OCI-LY1 (cell line): Measurements from ENCODE around the gene KRT27.

Source experiments
- H2AFZ ChIP-seq: fragments of 200-600 bp; sonication (generic), shearing (Covaris generic); 2 replicates; pipeline ENCODE4 v1.6.0; 2014; ENCODE audit warnings: antibody characterized with exemption, mild to moderate bottlenecking, low read length
- H3F3A ChIP-seq: fragments of 200-600 bp; sonication (generic), shearing (Covaris generic); 2 replicates; pipeline ENCODE4 v1.6.0; 2014; ENCODE audit warnings: mild to moderate bottlenecking, antibody characterized with exemption, low read length, moderate library complexity; ENCODE audit not compliant: insufficient read depth
- H3K27ac ChIP-seq: fragments of 200-600 bp; sonication (generic); 2 replicates; pipeline ENCODE4 v1.5.1; 2014; ENCODE audit warnings: low read length, mixed run types, mild to moderate bottlenecking, low read depth; ENCODE audit not compliant: poor library complexity, severe bottlenecking
- H3K27me3 ChIP-seq: fragments of 200-600 bp; sonication (generic); 2 replicates; pipeline ENCODE4 v1.6.0; 2014; ENCODE audit warnings: antibody characterized with exemption, mild to moderate bottlenecking, low read length, moderate library complexity; ENCODE audit not compliant: insufficient read depth
- H3K36me3 ChIP-seq: fragments of 200-600 bp; sonication (generic); 2 replicates; pipeline ENCODE4 v1.6.1; 2014; ENCODE audit warnings: mild to moderate bottlenecking, antibody characterized with exemption, low read length, moderate library complexity, mixed read lengths; ENCODE audit not compliant: insufficient read depth
- H3K4me1 ChIP-seq: fragments of 200-600 bp; sonication (generic); 2 replicates; pipeline ENCODE4 v1.5.1; 2014; ENCODE audit warnings: mild to moderate bottlenecking, low read length, moderate library complexity; ENCODE audit not compliant: insufficient read depth, severe bottlenecking
- H3K4me2 ChIP-seq: fragments of 200-600 bp; sonication (generic), shearing (Covaris generic); 2 replicates; pipeline ENCODE4 v1.6.1; 2014; ENCODE audit warnings: low read length
- H3K4me3 ChIP-seq: fragments of 200-600 bp; sonication (generic); 2 replicates; pipeline ENCODE4 v1.5.1; 2014; ENCODE audit warnings: low read length, low read depth, mild to moderate bottlenecking, mixed read lengths; ENCODE audit not compliant: poor library complexity, severe bottlenecking
- H3K79me2 ChIP-seq: fragments of 200-600 bp; shearing (Covaris generic); 2 replicates; pipeline ENCODE4 v1.6.1; 2016; ENCODE audit warnings: mixed run types, low read length, mixed read lengths; ENCODE audit not compliant: insufficient read depth
- H3K9ac ChIP-seq: fragments of 200-600 bp; sonication (generic), shearing (Covaris generic); 2 replicates; pipeline ENCODE4 v1.6.1; 2014; ENCODE audit warnings: mild to moderate bottlenecking, low read length, mixed read lengths
- H3K9me2 ChIP-seq: fragments of 200-600 bp; sonication (generic), shearing (Covaris generic); 2 replicates; pipeline ENCODE4 v1.6.1; 2014; ENCODE audit warnings: low read depth, mild to moderate bottlenecking, low read length, mixed read lengths
- H3K9me3 ChIP-seq: fragments of 200-600 bp; shearing (Covaris generic); 2 replicates; pipeline ENCODE4 v1.6.1; 2014; ENCODE audit warnings: low read length, mixed read lengths
- H4K20me1 ChIP-seq: fragments of 200-600 bp; sonication (generic), shearing (Covaris generic); 2 replicates; pipeline ENCODE4 v1.6.0; 2016; ENCODE audit warnings: mild to moderate bottlenecking, low read length; ENCODE audit not compliant: insufficient read depth
- EZH2 ChIP-seq: fragments of 200-600 bp; sonication (generic), shearing (Covaris generic); IDR thresholded peaks from 2 replicates; pipeline ENCODE4 v1.8.0; 2017; ENCODE audit warnings: borderline replicate concordance, mixed run types, mild to moderate bottlenecking, antibody characterized with exemption, low read length, moderate library complexity, mixed read lengths
- TF ChIP-seq, protein P1 (sequence below): fragments of 200-600 bp; sonication (generic), shearing (Covaris generic); IDR thresholded peaks from 2 replicates; pipeline ENCODE4 v1.5.1; 2017; ENCODE audit warnings: mild to moderate bottlenecking, antibody characterized with exemption, low read length, moderate library complexity, mixed read lengths

The KRT27 gene

DNA sequence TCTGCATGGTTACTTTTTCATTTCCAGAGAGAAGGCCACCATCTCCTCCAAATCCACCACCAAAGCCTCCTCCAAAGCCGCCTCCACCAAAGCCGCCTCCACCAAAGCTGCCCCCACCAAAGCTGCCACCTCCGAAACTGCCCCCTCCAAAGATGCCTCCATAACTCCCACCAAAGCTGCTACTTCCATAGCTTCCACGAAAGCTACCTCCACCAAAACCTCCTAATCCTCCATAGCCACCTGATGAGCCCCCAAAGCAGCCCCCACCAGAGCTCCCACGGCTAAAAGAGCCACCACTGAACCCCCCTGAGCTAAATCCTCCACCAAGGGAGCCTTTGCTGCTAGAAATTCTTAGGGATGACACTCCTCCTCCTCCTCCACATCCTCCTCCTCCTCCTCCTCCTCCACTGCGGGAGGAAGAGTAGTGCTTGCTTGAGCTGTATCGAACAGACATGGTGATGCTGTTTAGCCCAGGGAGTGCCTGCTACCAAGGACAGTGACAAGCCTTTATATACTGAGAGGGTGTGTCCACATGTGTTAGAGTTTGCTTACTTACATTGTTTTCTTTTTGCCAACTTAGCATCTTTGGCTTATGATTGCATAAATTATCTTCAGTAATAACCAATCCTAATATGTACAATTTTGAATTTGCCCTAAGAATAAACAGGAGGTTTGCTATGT, 39.9 kb upstream of the KRT27 start, which contains the start of gene KRT10:
KRT10 (minus strand) TSS at position 483 of the 681 bp plus-strand sequence; CDS start at position 454, 29 bp downstream.
- TF ChIP-seq, protein P1, sequence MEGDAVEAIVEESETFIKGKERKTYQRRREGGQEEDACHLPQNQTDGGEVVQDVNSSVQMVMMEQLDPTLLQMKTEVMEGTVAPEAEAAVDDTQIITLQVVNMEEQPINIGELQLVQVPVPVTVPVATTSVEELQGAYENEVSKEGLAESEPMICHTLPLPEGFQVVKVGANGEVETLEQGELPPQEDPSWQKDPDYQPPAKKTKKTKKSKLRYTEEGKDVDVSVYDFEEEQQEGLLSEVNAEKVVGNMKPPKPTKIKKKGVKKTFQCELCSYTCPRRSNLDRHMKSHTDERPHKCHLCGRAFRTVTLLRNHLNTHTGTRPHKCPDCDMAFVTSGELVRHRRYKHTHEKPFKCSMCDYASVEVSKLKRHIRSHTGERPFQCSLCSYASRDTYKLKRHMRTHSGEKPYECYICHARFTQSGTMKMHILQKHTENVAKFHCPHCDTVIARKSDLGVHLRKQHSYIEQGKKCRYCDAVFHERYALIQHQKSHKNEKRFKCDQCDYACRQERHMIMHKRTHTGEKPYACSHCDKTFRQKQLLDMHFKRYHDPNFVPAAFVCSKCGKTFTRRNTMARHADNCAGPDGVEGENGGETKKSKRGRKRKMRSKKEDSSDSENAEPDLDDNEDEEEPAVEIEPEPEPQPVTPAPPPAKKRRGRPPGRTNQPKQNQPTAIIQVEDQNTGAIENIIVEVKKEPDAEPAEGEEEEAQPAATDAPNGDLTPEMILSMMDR: no peak
- no peak for TF ChIP-seq EZH2
- Histone ChIP-seq H2AFZ (no peak within 1 kb of the TSS), H3K4me2 (no peak within 1 kb of the TSS), H3F3A (no peaks in the 10 kb centered on the region; the same call in 1 of the 2 replicates), H3K4me1 (peaks cover 15% of the 10 kb centered on the region), H3K27me3 (no peaks in the 10 kb centered on the region), H3K79me2 (no peaks in the 10 kb centered on the region), H3K36me3 (peaks cover 23% of the 10 kb centered on the region), H3K9me3 (peaks cover 3% of the 10 kb centered on the region; the same call in 1 of the 2 replicates), H3K9ac (no peak within 1 kb of the TSS), H4K20me1 (no peaks in the 10 kb centered on the region), H3K27ac (no peak within 1 kb of the TSS), H3K4me3 (no peak within 1 kb of the TSS), H3K9me2 (no peaks in the 10 kb centered on the region)

DNA sequence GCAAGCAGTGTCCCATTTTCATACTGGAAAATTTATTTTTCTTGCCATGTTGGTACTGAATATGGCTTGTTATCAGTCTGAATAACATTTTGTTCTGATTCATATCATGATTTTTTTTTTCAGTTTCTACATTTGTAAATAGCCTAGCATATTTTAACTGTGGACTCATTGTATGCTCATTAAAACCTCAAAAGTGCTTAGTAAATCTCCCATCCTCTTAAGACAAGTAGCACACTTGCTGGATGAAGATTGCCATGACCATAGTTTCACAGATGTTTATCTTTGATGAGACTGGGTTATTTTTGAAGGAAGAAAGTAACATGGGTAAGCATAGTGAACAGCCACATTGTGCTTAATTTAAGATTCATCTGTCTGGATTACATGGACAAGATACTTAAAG, 39.2 kb upstream of the KRT27 start:
- peaks cover 28% of the 10 kb centered on the region for H3K36me3 ChIP-seq
- H4K20me1 ChIP-seq: no peaks in the 10 kb centered on the region
- peaks cover 15% of the 10 kb centered on the region for H3K4me1 ChIP-seq
- H3K9me2 ChIP-seq: no peaks in the 10 kb centered on the region
- H3K27ac ChIP-seq: no peak overlapping the region
- peaks cover 3% of the 10 kb centered on the region; the same call in 1 of the 2 replicates for H3K9me3 ChIP-seq
- no peak overlapping the region for H3K4me3 ChIP-seq
- no peaks in the 10 kb centered on the region for H3K79me2 ChIP-seq
- no peak overlapping the region for H3K4me2 ChIP-seq
- no peak for TF ChIP-seq EZH2
- TF ChIP-seq, protein P1: no peak
- H3K9ac ChIP-seq: no peak overlapping the region
- no peaks in the 10 kb centered on the region for H3K27me3 ChIP-seq
- H3F3A ChIP-seq: no peaks in the 10 kb centered on the region; the same call in 1 of the 2 replicates
- no peak overlapping the region for H2AFZ ChIP-seq

DNA sequence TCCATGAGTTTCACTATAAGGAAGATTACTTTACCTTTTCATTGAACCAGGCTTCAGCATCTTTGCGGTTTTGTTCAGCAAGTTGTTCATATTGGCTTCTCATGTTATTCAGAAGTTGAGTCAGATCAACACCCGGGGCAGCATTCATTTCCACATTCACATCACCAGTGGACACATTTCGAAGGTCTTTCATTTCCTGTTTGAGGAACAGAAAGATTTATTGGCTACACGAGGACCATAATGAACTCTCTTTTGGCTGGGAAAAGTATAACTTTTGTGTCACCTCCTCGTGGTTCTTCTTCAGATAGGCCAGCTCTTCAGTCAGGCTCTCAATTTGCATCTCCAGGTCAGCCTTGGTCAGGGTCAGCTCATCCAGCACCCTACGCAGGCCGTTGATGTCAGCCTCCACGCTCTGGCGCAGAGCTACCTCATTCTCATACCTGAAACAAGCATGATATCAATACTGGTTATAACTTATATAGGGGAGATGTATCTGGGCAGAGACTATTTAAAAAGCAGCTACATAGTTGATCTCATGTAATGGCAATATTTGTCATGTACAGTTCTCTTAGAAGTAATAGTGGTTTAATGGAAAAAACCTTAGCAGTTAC, 38.0 kb upstream of the KRT27 start:
- Histone ChIP-seq H3F3A (no peaks in the 10 kb centered on the region; the same call in 1 of the 2 replicates), H3K27me3 (no peaks in the 10 kb centered on the region), H3K9me2 (no peaks in the 10 kb centered on the region), H3K4me1 (peaks cover 15% of the 10 kb centered on the region), H3K36me3 (peaks cover 28% of the 10 kb centered on the region), H3K9ac (no peak overlapping the region), H3K79me2 (no peaks in the 10 kb centered on the region), H3K27ac (no peak overlapping the region), H3K4me2 (no peak overlapping the region; the same call in 1 of the 2 replicates), H2AFZ (no peak overlapping the region), H4K20me1 (no peaks in the 10 kb centered on the region), H3K4me3 (no peak overlapping the region), H3K9me3 (peaks cover 3% of the 10 kb centered on the region; the same call in 1 of the 2 replicates)
- TF ChIP-seq EZH2: no peak
- TF ChIP-seq, protein P1: no peak
